DND-41 (cell line): Measurements from ENCODE around the gene SMIM44.

ENCODE experiments used
- ATAC-seq: fragments of 200-7000 bp; cut with Tn5 transposase; 3 replicates; pipeline ENCODE4 v1.9.1; 2021; ENCODE audit warnings: low read depth; ENCODE audit not compliant: insufficient read depth
- DNase-seq: peaks from one replicate; pipeline ENCODE4 v3.0.0-alpha.2; 2020
- H2AFZ ChIP-seq: 2 replicates; pipeline ENCODE4 v1.6.0; 2012; ENCODE audit warnings: low read depth, low read length
- H3K27ac ChIP-seq: 2 replicates; pipeline ENCODE4 v1.5.1; 2012; ENCODE audit warnings: low read length, inconsistent platforms
- H3K27me3 ChIP-seq: fragments of 200-600 bp; sonication (generic); 2 replicates; pipeline ENCODE4 v1.6.0; 2012; ENCODE audit warnings: low read length, mild to moderate bottlenecking, inconsistent platforms; ENCODE audit not compliant: insufficient read depth, poor library complexity
- H3K36me3 ChIP-seq: 2 replicates; pipeline ENCODE4 v1.5.1; 2012; ENCODE audit warnings: low read length, inconsistent platforms; ENCODE audit not compliant: insufficient read depth
- H3K4me1 ChIP-seq: 2 replicates; pipeline ENCODE4 v1.5.1; 2012; ENCODE audit warnings: mild to moderate bottlenecking, low read length; ENCODE audit not compliant: insufficient read depth
- H3K4me2 ChIP-seq: 2 replicates; pipeline ENCODE4 v1.6.0; 2012; ENCODE audit warnings: mild to moderate bottlenecking, moderate library complexity, low read length, inconsistent platforms; ENCODE audit not compliant: insufficient read depth
- H3K4me3 ChIP-seq, 2 experiments: fragments of 200-600 bp in 1 of 2; shearing (Covaris generic) in 1 of 2; 2 replicates each; pipeline ENCODE4 v1.5.1; 2012 to 2016; ENCODE audit warnings: inconsistent platforms in 2 of 2, low read length in 2 of 2, mild to moderate bottlenecking in 2 of 2, low read depth in 1 of 2, moderate library complexity in 1 of 2
- H3K79me2 ChIP-seq: 2 replicates; pipeline ENCODE4 v1.6.0; 2012; ENCODE audit warnings: low read length, inconsistent platforms; ENCODE audit not compliant: insufficient read depth
- H3K9ac ChIP-seq: 2 replicates; pipeline ENCODE4 v1.6.0; 2012; ENCODE audit warnings: low read depth, mild to moderate bottlenecking, inconsistent platforms, low read length, moderate library complexity
- H3K9me3 ChIP-seq: 2 replicates; pipeline ENCODE4 v1.5.1; 2012; ENCODE audit warnings: low read length, moderate library complexity, mild to moderate bottlenecking, inconsistent platforms; ENCODE audit not compliant: insufficient read depth, severe bottlenecking
- H4K20me1 ChIP-seq: 2 replicates; pipeline ENCODE4 v1.6.0; 2012; ENCODE audit warnings: low read length; ENCODE audit not compliant: insufficient read depth
- CTCF ChIP-seq: IDR thresholded peaks from 2 replicates; pipeline ENCODE4 v1.5.1; 2012; ENCODE audit warnings: borderline replicate concordance, low read length, moderate library complexity, mild to moderate bottlenecking; ENCODE audit not compliant: poor library complexity, severe bottlenecking; ENCODE audit errors: extremely low read depth
- EZH2 ChIP-seq: IDR thresholded peaks from 3 replicates; pipeline ENCODE4 v1.6.1; 2012; ENCODE audit warnings: borderline replicate concordance, low read depth, mild to moderate bottlenecking, moderate library complexity, low read length, inconsistent platforms; ENCODE audit not compliant: severe bottlenecking

SMIM44 gene

GRCh38 chr19:3458229-3459088, 24.8 kb downstream of the SMIM44 start:
- H3K4me3 ChIP-seq: no peak overlapping the region
- no peak overlapping the region for H2AFZ ChIP-seq
- ATAC-seq: no peak
- no peaks in the 10 kb centered on the region for H3K27me3 ChIP-seq
- no peak overlapping the region for H3K9ac ChIP-seq
- DNase-seq: no peak
- H3K27ac ChIP-seq: no peak overlapping the region
- H3K79me2 ChIP-seq: no peaks in the 10 kb centered on the region
- H3K9me3 ChIP-seq: no peaks in the 10 kb centered on the region
- peaks cover 55% of the 10 kb centered on the region for H3K36me3 ChIP-seq
- peaks cover 29% of the 10 kb centered on the region for H4K20me1 ChIP-seq
- H3K4me1 ChIP-seq: no peaks in the 10 kb centered on the region
- no peak overlapping the region for H3K4me2 ChIP-seq
- no peak for TF ChIP-seq EZH2
- TF ChIP-seq CTCF: no peak

GRCh38 chr19:3457528-3458228, 25.6 kb downstream of the SMIM44 start:
- no peaks in the 10 kb centered on the region for H3K27me3 ChIP-seq
- no peak overlapping the region for H3K4me3 ChIP-seq
- H3K4me1 ChIP-seq: no peaks in the 10 kb centered on the region
- H3K9me3 ChIP-seq: no peaks in the 10 kb centered on the region
- no peak overlapping the region for H2AFZ ChIP-seq
- no peak overlapping the region for H3K9ac ChIP-seq
- H3K79me2 ChIP-seq: no peaks in the 10 kb centered on the region
- TF ChIP-seq EZH2 (no peak), CTCF (no peak)
- no peak overlapping the region for H3K4me2 ChIP-seq
- ATAC-seq (no peak; the same call in 2 of the 3 replicates), DNase-seq (no peak)
- peaks cover 55% of the 10 kb centered on the region for H3K36me3 ChIP-seq
- no peak overlapping the region for H3K27ac ChIP-seq
- H4K20me1 ChIP-seq: peaks cover 29% of the 10 kb centered on the region

- no peak overlapping the region for H2AFZ ChIP-seq
- H3K36me3 ChIP-seq: peaks cover 59% of the 10 kb centered on the region
Observed at GRCh38 chr19:3456925-3457527, 26.2 kb downstream of the SMIM44 start.

More at GRCh38 chr19:3456925-3457527, 26.2 kb downstream of the SMIM44 start:
- ATAC-seq (no peak), DNase-seq (no peak)
- TF ChIP-seq CTCF (no peak), EZH2 (no peak)
- H3K27ac ChIP-seq: no peak overlapping the region
- no peaks in the 10 kb centered on the region for H3K27me3 ChIP-seq
- no peak overlapping the region for H3K4me2 ChIP-seq
- H3K4me3 ChIP-seq: no peak overlapping the region
- H3K9ac ChIP-seq: no peak overlapping the region
- H3K9me3 ChIP-seq: no peaks in the 10 kb centered on the region
- H4K20me1 ChIP-seq: peaks cover 29% of the 10 kb centered on the region
- H3K79me2 ChIP-seq: no peaks in the 10 kb centered on the region
- no peaks in the 10 kb centered on the region for H3K4me1 ChIP-seq
